SK-N-SH (cell line): ENCODE results near the gene TRIOBP. TPM values are rescaled to one million over a fixed set of nuclear protein-coding genes. Genes with fewer than 3 reads are reported as not detected.

ENCODE experiments used
- CTCF ChIA-PET: fragments of 300-600, 350-600 bp; formaldehyde crosslinking; extraction: SDS; loops from one replicate; lab custom pipeline; 2021; lab: Yijun Ruan, JAX
- POLR2A ChIA-PET: fragments of 350-600 bp; sonication (Branson Sonifier 250); formaldehyde crosslinking; extraction: SDS; loops from one replicate; lab custom pipeline; 2020; ENCODE audit warnings: antibody characterized with exemption, inconsistent platforms; lab: Yijun Ruan, JAX
- DNase-seq: peaks from one replicate; pipeline ENCODE4 v3.0.0; 2012
- H2AFZ ChIP-seq: fragments of 200-600 bp; sonication (generic); 2 replicates; pipeline ENCODE4 v1.8.1; 2016; ENCODE audit warnings: antibody characterized with exemption, mild to moderate bottlenecking, low read depth
- H3F3A ChIP-seq: fragments of 200-600 bp; sonication (generic); replicated peaks from 2 replicates; pipeline ENCODE3; 2016; ENCODE audit warnings: antibody characterized with exemption, mild to moderate bottlenecking; ENCODE audit not compliant: insufficient read depth
- H3K27ac ChIP-seq, 2 experiments: fragments of 200-500 bp in 1 of 2; fragments of 200-600 bp in 1 of 2; sonication (Bioruptor generic) in 1 of 2; sonication (generic), shearing (Covaris generic) in 1 of 2; 2 replicates each; pipeline versions ENCODE4 v1.5.1 to v1.6.1; 2014 to 2016; ENCODE audit warnings: low read depth in 2 of 2, inconsistent platforms in 1 of 2, low read length in 1 of 2, mild to moderate bottlenecking in 1 of 2, mixed read lengths in 1 of 2
- H3K27me3 ChIP-seq: fragments of 200-600 bp; sonication (generic), shearing (Covaris generic); 2 replicates; pipeline ENCODE4 v1.6.1; 2016; ENCODE audit warnings: mixed run types; ENCODE audit not compliant: insufficient read depth
- H3K36me3 ChIP-seq, 2 experiments: fragments of 200-500 bp in 1 of 2; fragments of 200-600 bp in 1 of 2; sonication (Bioruptor generic) in 1 of 2; sonication (generic) in 1 of 2; replicated peaks in 1 of 2; 2 replicates each; pipeline versions ENCODE3 to v1.5.1; 2014 to 2016; ENCODE audit warnings: low read length in 1 of 2, mild to moderate bottlenecking in 1 of 2; ENCODE audit not compliant: insufficient read depth in 2 of 2, control insufficient read depth in 1 of 2
- H3K4me1 ChIP-seq, 2 experiments: fragments of 200-500 bp in 1 of 2; fragments of 200-600 bp in 1 of 2; sonication (Bioruptor generic) in 1 of 2; sonication (generic), shearing (Covaris generic) in 1 of 2; 2 replicates each; pipeline versions ENCODE4 v1.5.1 to v1.6.1; 2014 to 2016; ENCODE audit warnings: low read depth in 1 of 2, low read length in 1 of 2, mixed run types in 1 of 2; ENCODE audit not compliant: insufficient read depth in 2 of 2, control insufficient read depth in 1 of 2
- H3K4me2 ChIP-seq: fragments of 200-600 bp; sonication (generic), shearing (Covaris generic); 2 replicates; pipeline ENCODE4 v1.6.1; 2017; ENCODE audit warnings: mixed run types
- H3K4me3 ChIP-seq, 2 experiments: fragments of 200-500 bp in 1 of 2; fragments of 200-600 bp in 1 of 2; sonication (Bioruptor generic) in 1 of 2; sonication (generic), shearing (Covaris generic) in 1 of 2; 2 replicates each; pipeline versions ENCODE4 v1.5.1 to v1.8.1; 2014 to 2016; ENCODE audit warnings: low read depth in 2 of 2, inconsistent platforms in 1 of 2, low read length in 1 of 2, mild to moderate bottlenecking in 1 of 2, mixed read lengths in 1 of 2, moderate library complexity in 1 of 2
- H3K79me2 ChIP-seq: fragments of 200-600 bp; sonication (generic); 2 replicates; pipeline ENCODE4 v1.8.1; 2017; ENCODE audit warnings: mild to moderate bottlenecking; ENCODE audit not compliant: insufficient read depth
- H3K9ac ChIP-seq: fragments of 200-600 bp; sonication (generic); 2 replicates; pipeline ENCODE4 v1.6.1; 2017; ENCODE audit warnings: mixed run types
- H3K9me2 ChIP-seq: fragments of 200-600 bp; sonication (generic); 2 replicates; pipeline ENCODE4 v1.6.1; 2017; ENCODE audit warnings: mixed run types
- H3K9me3 ChIP-seq: fragments of 200-600 bp; sonication (generic); 2 replicates; pipeline ENCODE4 v1.6.1; 2017; ENCODE audit warnings: mixed run types, mild to moderate bottlenecking, moderate library complexity
- H4K20me1 ChIP-seq: fragments of 200-600 bp; sonication (generic); 2 replicates; pipeline ENCODE4 v1.6.1; 2017; ENCODE audit warnings: mild to moderate bottlenecking, mixed run types; ENCODE audit not compliant: insufficient read depth
- CHD2 ChIP-seq: fragments of 150-350 bp; IDR thresholded peaks from 2 replicates; pipeline ENCODE4 v1.6.1; 2018; ENCODE audit warnings: low read length; ENCODE audit not compliant: partially characterized antibody
- ELF1 ChIP-seq: IDR thresholded peaks from 2 replicates; pipeline ENCODE4 v1.4.0; 2012
- EP300 ChIP-seq, 2 experiments: IDR thresholded peaks; 2 replicates each; pipeline versions ENCODE4 v1.4.0 to v1.6.1; 2012; ENCODE audit warnings: borderline replicate concordance in 1 of 2, low read depth in 1 of 2, low read length in 1 of 2
- EZH2phosphoT487 ChIP-seq: fragments of 200-600 bp; sonication (generic); IDR thresholded peaks from 2 replicates; pipeline ENCODE4 v1.6.1; 2017; ENCODE audit warnings: low read depth, mixed run types, mild to moderate bottlenecking, antibody characterized with exemption, moderate library complexity, borderline replicate concordance
- GABPA ChIP-seq: IDR thresholded peaks from 2 replicates; pipeline ENCODE4 v1.4.0; 2012; ENCODE audit warnings: low read depth, mild to moderate bottlenecking
- IRF3 ChIP-seq: fragments of 150-350 bp; IDR thresholded peaks from 2 replicates; pipeline ENCODE4 v1.6.1; 2016; ENCODE audit warnings: mild to moderate bottlenecking, low read depth, low read length
- NFIC ChIP-seq: IDR thresholded peaks from 2 replicates; pipeline ENCODE4 v1.4.0; 2012; ENCODE audit warnings: borderline replicate concordance
- RCOR1 ChIP-seq: fragments of 150-350 bp; IDR thresholded peaks from 2 replicates; pipeline ENCODE4 v1.6.1; 2017; ENCODE audit warnings: antibody characterized with exemption, low read length
- RFX5 ChIP-seq: IDR thresholded peaks from 2 replicates; pipeline ENCODE4 v1.6.1; 2012; ENCODE audit warnings: mild to moderate bottlenecking, improper control_type of control experiment, low read length
- TAF1 ChIP-seq: IDR thresholded peaks from 2 replicates; pipeline ENCODE4 v1.6.1; 2012; ENCODE audit warnings: low read depth, mild to moderate bottlenecking, low read length, moderate library complexity, borderline replicate concordance
- TCF12 ChIP-seq: IDR thresholded peaks from 2 replicates; pipeline ENCODE4 v1.4.0; 2012
- USF2 ChIP-seq: fragments of 150-350 bp; IDR thresholded peaks from 2 replicates; pipeline ENCODE4 v1.6.1; 2017; ENCODE audit warnings: antibody characterized with exemption, low read length, low read depth, borderline replicate concordance
- WGBS: methylation state at CpG from one replicate; pipeline ENCODE4 v1.1.6; 2017; ENCODE audit warnings: low lambda C conversion rate; 5-methylcytosine and 5-hydroxymethylcytosine counted together
- polyA plus RNA-seq, 3 experiments: library from polyadenylated mRNA; depleted of rRNA; stranded (reverse); fragments of >200 nt; gene quantifications; 2 replicates each; pipeline ENCODE4 v1.2.3, GENCODE V29; 2012
- TF ChIP-seq, protein P1 (sequence below): IDR thresholded peaks from 2 replicates; pipeline ENCODE4 v1.4.0; 2012; ENCODE audit warnings: low read depth
- TF ChIP-seq, protein P2 (sequence below): IDR thresholded peaks from 2 replicates; pipeline ENCODE4 v1.4.0; 2012; ENCODE audit warnings: low read depth, borderline replicate concordance
- TF ChIP-seq, protein P3 (sequence below): IDR thresholded peaks from 2 replicates; pipeline ENCODE4; 2012
- TF ChIP-seq, protein P4 (sequence below): IDR thresholded peaks from 2 replicates; pipeline ENCODE4 v1.6.1; 2012; ENCODE audit warnings: mild to moderate bottlenecking, low read depth, low read length, moderate library complexity

TRIOBP gene
- polyA plus RNA-seq, 1 of the 3 experiments (the other 2 are of a cell fraction): 43.6 TPM

GRCh38 chr22:37803195-37803638, 106.4 kb downstream of the TRIOBP start:
- POLR2A ChIA-PET: no interaction called here
- TF ChIP-seq CHD2: no peak
- TF ChIP-seq IRF3: no peak
- no peak for TF ChIP-seq EP300 (IDR thresholded peaks at IDR 0.05; ENCODE audit: borderline replicate concordance in 1 of 2, low read depth in 1 of 2, low read length in 1 of 2)
- TF ChIP-seq, protein P1, sequence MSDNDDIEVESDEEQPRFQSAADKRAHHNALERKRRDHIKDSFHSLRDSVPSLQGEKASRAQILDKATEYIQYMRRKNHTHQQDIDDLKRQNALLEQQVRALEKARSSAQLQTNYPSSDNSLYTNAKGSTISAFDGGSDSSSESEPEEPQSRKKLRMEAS: no peak
- TF ChIP-seq RCOR1: no peak
- TF ChIP-seq, protein P2, sequence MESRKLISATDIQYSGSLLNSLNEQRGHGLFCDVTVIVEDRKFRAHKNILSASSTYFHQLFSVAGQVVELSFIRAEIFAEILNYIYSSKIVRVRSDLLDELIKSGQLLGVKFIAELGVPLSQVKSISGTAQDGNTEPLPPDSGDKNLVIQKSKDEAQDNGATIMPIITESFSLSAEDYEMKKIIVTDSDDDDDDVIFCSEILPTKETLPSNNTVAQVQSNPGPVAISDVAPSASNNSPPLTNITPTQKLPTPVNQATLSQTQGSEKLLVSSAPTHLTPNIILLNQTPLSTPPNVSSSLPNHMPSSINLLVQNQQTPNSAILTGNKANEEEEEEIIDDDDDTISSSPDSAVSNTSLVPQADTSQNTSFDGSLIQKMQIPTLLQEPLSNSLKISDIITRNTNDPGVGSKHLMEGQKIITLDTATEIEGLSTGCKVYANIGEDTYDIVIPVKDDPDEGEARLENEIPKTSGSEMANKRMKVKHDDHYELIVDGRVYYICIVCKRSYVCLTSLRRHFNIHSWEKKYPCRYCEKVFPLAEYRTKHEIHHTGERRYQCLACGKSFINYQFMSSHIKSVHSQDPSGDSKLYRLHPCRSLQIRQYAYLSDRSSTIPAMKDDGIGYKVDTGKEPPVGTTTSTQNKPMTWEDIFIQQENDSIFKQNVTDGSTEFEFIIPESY: no peak
- no peak for TF ChIP-seq TCF12
- TF ChIP-seq RFX5: no peak
- no peak for TF ChIP-seq NFIC
- TF ChIP-seq EZH2phosphoT487: no peak
- TF ChIP-seq, protein P3, sequence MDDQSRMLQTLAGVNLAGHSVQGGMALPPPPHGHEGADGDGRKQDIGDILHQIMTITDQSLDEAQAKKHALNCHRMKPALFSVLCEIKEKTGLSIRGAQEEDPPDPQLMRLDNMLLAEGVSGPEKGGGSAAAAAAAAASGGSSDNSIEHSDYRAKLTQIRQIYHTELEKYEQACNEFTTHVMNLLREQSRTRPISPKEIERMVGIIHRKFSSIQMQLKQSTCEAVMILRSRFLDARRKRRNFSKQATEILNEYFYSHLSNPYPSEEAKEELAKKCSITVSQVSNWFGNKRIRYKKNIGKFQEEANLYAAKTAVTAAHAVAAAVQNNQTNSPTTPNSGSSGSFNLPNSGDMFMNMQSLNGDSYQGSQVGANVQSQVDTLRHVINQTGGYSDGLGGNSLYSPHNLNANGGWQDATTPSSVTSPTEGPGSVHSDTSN: no peak
- TF ChIP-seq ELF1: no peak
- TF ChIP-seq, protein P4, sequence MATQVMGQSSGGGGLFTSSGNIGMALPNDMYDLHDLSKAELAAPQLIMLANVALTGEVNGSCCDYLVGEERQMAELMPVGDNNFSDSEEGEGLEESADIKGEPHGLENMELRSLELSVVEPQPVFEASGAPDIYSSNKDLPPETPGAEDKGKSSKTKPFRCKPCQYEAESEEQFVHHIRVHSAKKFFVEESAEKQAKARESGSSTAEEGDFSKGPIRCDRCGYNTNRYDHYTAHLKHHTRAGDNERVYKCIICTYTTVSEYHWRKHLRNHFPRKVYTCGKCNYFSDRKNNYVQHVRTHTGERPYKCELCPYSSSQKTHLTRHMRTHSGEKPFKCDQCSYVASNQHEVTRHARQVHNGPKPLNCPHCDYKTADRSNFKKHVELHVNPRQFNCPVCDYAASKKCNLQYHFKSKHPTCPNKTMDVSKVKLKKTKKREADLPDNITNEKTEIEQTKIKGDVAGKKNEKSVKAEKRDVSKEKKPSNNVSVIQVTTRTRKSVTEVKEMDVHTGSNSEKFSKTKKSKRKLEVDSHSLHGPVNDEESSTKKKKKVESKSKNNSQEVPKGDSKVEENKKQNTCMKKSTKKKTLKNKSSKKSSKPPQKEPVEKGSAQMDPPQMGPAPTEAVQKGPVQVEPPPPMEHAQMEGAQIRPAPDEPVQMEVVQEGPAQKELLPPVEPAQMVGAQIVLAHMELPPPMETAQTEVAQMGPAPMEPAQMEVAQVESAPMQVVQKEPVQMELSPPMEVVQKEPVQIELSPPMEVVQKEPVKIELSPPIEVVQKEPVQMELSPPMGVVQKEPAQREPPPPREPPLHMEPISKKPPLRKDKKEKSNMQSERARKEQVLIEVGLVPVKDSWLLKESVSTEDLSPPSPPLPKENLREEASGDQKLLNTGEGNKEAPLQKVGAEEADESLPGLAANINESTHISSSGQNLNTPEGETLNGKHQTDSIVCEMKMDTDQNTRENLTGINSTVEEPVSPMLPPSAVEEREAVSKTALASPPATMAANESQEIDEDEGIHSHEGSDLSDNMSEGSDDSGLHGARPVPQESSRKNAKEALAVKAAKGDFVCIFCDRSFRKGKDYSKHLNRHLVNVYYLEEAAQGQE: no peak
- TF ChIP-seq GABPA: no peak
- no peak for TF ChIP-seq USF2
- no peak for TF ChIP-seq TAF1
- TF ChIP-seq, all 33 proteins: peak for 0
- Histone ChIP-seq H3K27ac (no peak overlapping the region), H3K4me1 (peaks cover 0 to 28% of the 10 kb centered on the region in 2 experiments; a peak in 2 of 4 replicates), H4K20me1 (no peaks in the 10 kb centered on the region; the same call in 1 of the 2 replicates), H3F3A (peaks cover 14% of the 10 kb centered on the region), H3K9me3 (no peaks in the 10 kb centered on the region), H3K9me2 (no peaks in the 10 kb centered on the region), H3K27me3 (no peaks in the 10 kb centered on the region), H3K36me3 (no peaks in the 10 kb centered on the region), H3K4me2 (peak overlapping the region; percentile 96; the same call in 1 of the 2 replicates), H3K4me3 (peak overlapping the region in 1 of 2 experiments; percentile 58; a peak in 2 of 4 replicates), H2AFZ (no peak overlapping the region), H3K9ac (no peak overlapping the region), H3K79me2 (peaks cover 22% of the 10 kb centered on the region)
- WGBS: 90% methylated on average over 16 of the region's 16 CpGs
- CTCF ChIA-PET: interaction anchor here (0.6 to 1.4 kb wide), 3 partner anchors 140 to 194 kb away, joined by 3 read pairs; partner anchors contain the start of gene GGA1
- DNase-seq: no peak
